Osteocyte (in vitro differentiated cells): ENCODE measurements around the gene ZNF771. TPM values are rescaled to one million over a fixed set of nuclear protein-coding genes. Genes with fewer than 3 reads are reported as not detected.
"Not testable (repeated sequence)": the region's sequence is repeated elsewhere in the genome, so short reads cannot be mapped to it uniquely, and the experiment has no call there.

Source experiments
- DNase-seq: peaks from one replicate; pipeline ENCODE4 v3.0.0; 2021; ENCODE audit warnings: mixed read lengths; ENCODE audit not compliant: unreplicated experiment; ENCODE audit errors: extremely low spot score
- H3K27ac Mint-ChIP-seq: one replicate; pipeline ENCODE4 v1.8.0; 2021; ENCODE audit warnings: mild to moderate bottlenecking, mixed read lengths; ENCODE audit not compliant: unreplicated experiment
- H3K27me3 Mint-ChIP-seq: one replicate; pipeline ENCODE4 v1.8.0; 2021; ENCODE audit warnings: mixed read lengths; ENCODE audit not compliant: unreplicated experiment
- H3K36me3 Mint-ChIP-seq: one replicate; pipeline ENCODE4 v1.8.0; 2021; ENCODE audit warnings: mixed read lengths; ENCODE audit not compliant: unreplicated experiment
- H3K4me1 Mint-ChIP-seq: one replicate; pipeline ENCODE4 v1.8.0; 2021; ENCODE audit warnings: mixed read lengths; ENCODE audit not compliant: unreplicated experiment
- H3K4me3 Mint-ChIP-seq: one replicate; pipeline ENCODE4 v1.8.0; 2021; ENCODE audit warnings: mild to moderate bottlenecking, moderate library complexity, mixed read lengths; ENCODE audit not compliant: unreplicated experiment
- H3K9me3 Mint-ChIP-seq: one replicate; pipeline ENCODE4 v1.8.0; 2021; ENCODE audit warnings: mixed read lengths; ENCODE audit not compliant: unreplicated experiment
- CTCF ChIP-seq: fragments of 200-600 bp; sonication (generic); IDR thresholded peaks from 2 replicates; pipeline ENCODE4 v1.5.0; 2021; ENCODE audit warnings: antibody characterized with exemption, mild to moderate bottlenecking, moderate library complexity
- total RNA-seq: library from RNA; stranded (reverse); gene quantifications from 2 replicates; pipeline ENCODE4 v1.2.1, GENCODE V29; 2021

ZNF771 gene
- total RNA-seq, 1 donor from 2014 or later, result 12.6 TPM

- no peak for TF ChIP-seq CTCF
- no peaks in the 10 kb centered on the region for H3K9me3 Mint-ChIP-seq
These were observed 11.3 kb upstream of the ZNF771 start for GRCh38 chr16:30395992-30396585.

GRCh38 chr16:30396627-30397026, 10.8 kb upstream of the ZNF771 start:
- H3K9me3 Mint-ChIP-seq, H3K27me3 Mint-ChIP-seq, H3K36me3 Mint-ChIP-seq, DNase-seq: not testable (repeated sequence)
- Mint-ChIP-seq H3K27ac (peak overlapping the region; percentile 76), H3K4me3 (peak overlapping the region; percentile 82), H3K4me1 (peaks cover 36% of the 10 kb centered on the region)

More at GRCh38 chr16:30395992-30396585, 11.3 kb upstream of the ZNF771 start:
- Mint-ChIP-seq H3K4me1 (peaks cover 32% of the 10 kb centered on the region), H3K4me3 (peak overlapping the region; percentile 82), H3K27ac (peak overlapping the region; percentile 76), H3K36me3 (no peaks in the 10 kb centered on the region), H3K27me3 (no peaks in the 10 kb centered on the region)
- DNase-seq, result no peak

- Mint-ChIP-seq H3K27ac (no peak overlapping the region), H3K4me1 (peaks cover 38% of the 10 kb centered on the region), H3K4me3 (peak overlapping the region; percentile 82), H3K36me3 (no peaks in the 10 kb centered on the region), H3K9me3 (no peaks in the 10 kb centered on the region), H3K27me3 (no peaks in the 10 kb centered on the region)
- DNase-seq, result no peak
- no peak for TF ChIP-seq CTCF
These were observed 10.3 kb upstream of the ZNF771 start for GRCh38 chr16:30397056-30397455.

- no peak for DNase-seq
- no peaks in the 10 kb centered on the region for H3K27me3 Mint-ChIP-seq
- TF ChIP-seq CTCF, result no peak
- no peaks in the 10 kb centered on the region for H3K9me3 Mint-ChIP-seq
- H3K36me3 Mint-ChIP-seq, result no peaks in the 10 kb centered on the region
- H3K4me1 Mint-ChIP-seq, result peaks cover 38% of the 10 kb centered on the region
- no peak overlapping the region for H3K4me3 Mint-ChIP-seq
- no peak overlapping the region for H3K27ac Mint-ChIP-seq
These were observed 9.4 kb upstream of the ZNF771 start for GRCh38 chr16:30397776-30398660.

- peak overlapping the region; percentile 41 for H3K27ac Mint-ChIP-seq
- H3K27me3 Mint-ChIP-seq, result no peaks in the 10 kb centered on the region
- no peak overlapping the region for H3K4me3 Mint-ChIP-seq
- H3K4me1 Mint-ChIP-seq, result peaks cover 35% of the 10 kb centered on the region
- no peaks in the 10 kb centered on the region for H3K9me3 Mint-ChIP-seq
- no peak for TF ChIP-seq CTCF
- no peaks in the 10 kb centered on the region for H3K36me3 Mint-ChIP-seq
- DNase-seq, result no peak
These were observed 8.6 kb upstream of the ZNF771 start for GRCh38 chr16:30398661-30399434.
